H1 (cell line): Measurements from ENCODE around the gene TOMM40. TPM values are rescaled to one million over a fixed set of nuclear protein-coding genes. Genes with fewer than 3 reads are reported as not detected.
A peak's percentile ranks its signal among the peaks of the same experiment; 100 is the strongest.

Experiments
- CTCF ChIA-PET: fragments of 300-600 bp; sonication (Branson Sonifier 250); formaldehyde crosslinking; loops from one replicate; lab custom pipeline; 2021; ENCODE audit not compliant: partially characterized antibody; lab: Charles Lee
- POLR2A ChIA-PET: fragments of 300-600 bp; sonication (Branson Sonifier 250); formaldehyde crosslinking; loops from one replicate; lab custom pipeline; 2021; ENCODE audit warnings: inconsistent platforms; ENCODE audit not compliant: partially characterized antibody; lab: Charles Lee
- DNase-seq, 2 experiments: peaks; one replicate each; pipeline versions ENCODE4 v3.0.0 to v3.0.0-alpha.2; 2010 to 2022; ENCODE audit warnings: low spot score in 2 of 2, low read depth in 1 of 2, mixed read lengths in 1 of 2
- FAIRE-seq: peaks from 2 replicates; lab custom pipeline; 2011; peaks lifted over from hg19 to GRCh38; lab: Jason Lieb, UNC
- H2AFZ ChIP-seq: 2 replicates; pipeline ENCODE4 v1.8.1; 2012; ENCODE audit warnings: low read length, inconsistent platforms
- H2AK5ac ChIP-seq: 2 replicates; pipeline ENCODE4 v1.6.1; 2013; ENCODE audit warnings: low read depth, low read length
- H2BK120ac ChIP-seq: replicated peaks from 2 replicates; pipeline ENCODE3; 2013; ENCODE audit warnings: low read depth, low read length, inconsistent platforms
- H2BK12ac ChIP-seq: 2 replicates; pipeline ENCODE4 v1.6.1; 2013; ENCODE audit warnings: low read depth, low read length
- H2BK15ac ChIP-seq: 2 replicates; pipeline ENCODE4 v1.6.1; 2013; ENCODE audit warnings: low read length
- H2BK20ac ChIP-seq: 2 replicates; pipeline ENCODE4 v1.6.1; 2013; ENCODE audit warnings: low read length
- H2BK5ac ChIP-seq: 2 replicates; pipeline ENCODE4 v1.6.1; 2013; ENCODE audit warnings: low read depth, low read length
- H3K14ac ChIP-seq: 2 replicates; pipeline ENCODE4 v1.6.1; 2013; ENCODE audit warnings: inconsistent platforms; ENCODE audit not compliant: insufficient read length
- H3K18ac ChIP-seq: 2 replicates; pipeline ENCODE4 v1.6.1; 2013; ENCODE audit warnings: low read length; ENCODE audit errors: extremely low read depth
- H3K23ac ChIP-seq: 2 replicates; pipeline ENCODE4 v1.6.1; 2013; ENCODE audit warnings: inconsistent platforms; ENCODE audit not compliant: insufficient read length
- H3K23me2 ChIP-seq: 2 replicates; pipeline ENCODE4 v1.6.1; 2013; ENCODE audit warnings: low read depth, low read length
- H3K27ac ChIP-seq: 2 replicates; pipeline ENCODE4 v1.6.1; 2011; ENCODE audit warnings: low read depth, low read length, inconsistent platforms
- H3K27me3 ChIP-seq, 4 experiments: replicated peaks in 1 of 4; 1 replicate in 1 of 4; 2 replicates in 3 of 4; pipeline versions ENCODE4 v1.6.1 to v1.8.1; 2011 to 2013; ENCODE audit warnings: low read length in 3 of 4, mild to moderate bottlenecking in 3 of 4, inconsistent platforms in 2 of 4, mixed read lengths in 2 of 4, moderate library complexity in 1 of 4; ENCODE audit not compliant: control insufficient read depth in 3 of 4, insufficient read depth in 3 of 4; ENCODE audit errors: extremely low read depth in 1 of 4
- H3K36me3 ChIP-seq, 4 experiments: 2 replicates each; pipeline versions ENCODE4 v1.6.1 to v1.8.1; 2011 to 2013; ENCODE audit warnings: mild to moderate bottlenecking in 4 of 4, low read length in 3 of 4, moderate library complexity in 2 of 4, control low read depth in 1 of 4, inconsistent platforms in 1 of 4; ENCODE audit not compliant: insufficient read depth in 4 of 4, control insufficient read depth in 2 of 4
- H3K4ac ChIP-seq: replicated peaks from 2 replicates; pipeline ENCODE3; 2013; ENCODE audit warnings: low read length, low read depth, mixed read lengths, inconsistent platforms; ENCODE audit not compliant: insufficient read length
- H3K4me1 ChIP-seq, 4 experiments: replicated peaks in 1 of 4; 1 replicate in 1 of 4; 2 replicates in 3 of 4; pipeline versions ENCODE4 v1.6.1 to v1.8.1; 2011 to 2013; ENCODE audit warnings: low read length in 3 of 4, inconsistent platforms in 2 of 4, mixed read lengths in 1 of 4; ENCODE audit not compliant: insufficient read depth in 4 of 4, control insufficient read depth in 3 of 4
- H3K4me2 ChIP-seq, 2 experiments: 2 replicates each; pipeline versions ENCODE4 v1.6.1 to v1.8.1; 2011 to 2013; ENCODE audit warnings: low read depth in 2 of 2, low read length in 2 of 2, control low read depth in 1 of 2, inconsistent platforms in 1 of 2, mild to moderate bottlenecking in 1 of 2; ENCODE audit not compliant: insufficient read depth in 1 of 2
- H3K4me3 ChIP-seq, 4 experiments: fragments of 200-600, 300-600 bp in 1 of 4; sonication (generic), shearing (Covaris generic), sonication (Bioruptor Twin) in 1 of 4; 2 replicates each; pipeline versions ENCODE4 v1.5.1 to v1.8.1; 2011 to 2016; ENCODE audit warnings: low read length in 4 of 4, low read depth in 3 of 4, control low read depth in 2 of 4, inconsistent platforms in 2 of 4, mild to moderate bottlenecking in 2 of 4, mixed read lengths in 1 of 4, moderate library complexity in 1 of 4; ENCODE audit not compliant: insufficient read depth in 2 of 4; ENCODE audit errors: extremely low read depth in 1 of 4
- H3K56ac ChIP-seq: replicated peaks from 2 replicates; pipeline ENCODE3; 2013; ENCODE audit warnings: low read depth, mild to moderate bottlenecking, mixed read lengths, low read length, inconsistent platforms; ENCODE audit not compliant: insufficient read length
- H3K79me1 ChIP-seq: 2 replicates; pipeline ENCODE4 v1.6.1; 2013; ENCODE audit warnings: low read depth, low read length, control low read depth
- H3K79me2 ChIP-seq, 2 experiments: 2 replicates each; pipeline versions ENCODE4 v1.6.1 to v1.8.1; 2012 to 2013; ENCODE audit warnings: low read length in 2 of 2, mild to moderate bottlenecking in 2 of 2, inconsistent platforms in 1 of 2; ENCODE audit not compliant: insufficient read depth in 2 of 2, control insufficient read depth in 1 of 2
- H3K9ac ChIP-seq, 4 experiments: replicated peaks in 1 of 4; 1 replicate in 1 of 4; 2 replicates in 3 of 4; pipeline versions ENCODE4 v1.6.1 to v1.8.1; 2011 to 2013; ENCODE audit warnings: low read depth in 3 of 4, low read length in 3 of 4, control low read depth in 2 of 4, mild to moderate bottlenecking in 2 of 4, moderate library complexity in 2 of 4, inconsistent platforms in 1 of 4; ENCODE audit errors: extremely low read depth in 1 of 4
- H3K9me3 ChIP-seq, 2 experiments: 2 replicates each; pipeline versions ENCODE4 v1.6.1 to v1.8.1; 2012 to 2013; ENCODE audit warnings: mild to moderate bottlenecking in 2 of 2, moderate library complexity in 2 of 2, control low read depth in 1 of 2, inconsistent platforms in 1 of 2, low read depth in 1 of 2, low read length in 1 of 2, mixed read lengths in 1 of 2; ENCODE audit not compliant: insufficient read depth in 2 of 2
- H4K20me1 ChIP-seq, 2 experiments: replicated peaks in 1 of 2; 2 replicates each; pipeline versions ENCODE3 to v1.8.1; 2011 to 2013; ENCODE audit warnings: inconsistent platforms in 2 of 2, low read length in 2 of 2, mild to moderate bottlenecking in 1 of 2; ENCODE audit not compliant: insufficient read depth in 2 of 2, control insufficient read depth in 1 of 2
- H4K5ac ChIP-seq: 2 replicates; pipeline ENCODE4 v1.6.1; 2013; ENCODE audit warnings: low read length, low read depth, mixed read lengths, inconsistent platforms; ENCODE audit not compliant: insufficient read length
- H4K8ac ChIP-seq: 2 replicates; pipeline ENCODE4 v1.8.0; 2013; ENCODE audit warnings: mild to moderate bottlenecking, moderate library complexity, low read length, inconsistent platforms; ENCODE audit not compliant: insufficient read depth; ENCODE audit errors: extremely low read depth
- H4K91ac ChIP-seq: replicated peaks from 2 replicates; pipeline ENCODE3; 2013; ENCODE audit warnings: low read length, mixed read lengths, inconsistent platforms; ENCODE audit not compliant: insufficient read length
- CHD2 ChIP-seq: IDR thresholded peaks from 2 replicates; pipeline ENCODE4 v1.6.1; 2012; ENCODE audit warnings: low read length, improper control_type of control experiment
- CTBP2 ChIP-seq: IDR thresholded peaks from 2 replicates; pipeline ENCODE4 v1.7.0; 2011; ENCODE audit warnings: borderline replicate concordance, mild to moderate bottlenecking, moderate library complexity, mixed read lengths, low read length; ENCODE audit not compliant: insufficient read depth, insufficient read length
- E2F6 ChIP-seq: IDR thresholded peaks from 2 replicates; pipeline ENCODE4 v1.6.1; 2012; ENCODE audit warnings: inconsistent platforms
- EZH2 ChIP-seq: fragments of 200-600 bp; sonication (generic); IDR thresholded peaks from 2 replicates; pipeline ENCODE4 v1.7.1; 2012; ENCODE audit warnings: low read depth, mild to moderate bottlenecking, moderate library complexity, low read length, inconsistent platforms; ENCODE audit not compliant: severe bottlenecking
- NRF1 ChIP-seq: IDR thresholded peaks from 2 replicates; pipeline ENCODE4 v1.6.1; 2011; ENCODE audit warnings: mild to moderate bottlenecking, low read depth, low read length, improper control_type of control experiment
- POLR2AphosphoS5 ChIP-seq: IDR thresholded peaks from 2 replicates; pipeline ENCODE4 v1.6.1; 2011; ENCODE audit warnings: low read depth, low read length
- POU5F1 ChIP-seq: IDR thresholded peaks from 2 replicates; pipeline ENCODE4 v1.6.1; 2011; ENCODE audit warnings: low read depth, mild to moderate bottlenecking, low read length, moderate library complexity
- USF2 ChIP-seq: IDR thresholded peaks from 2 replicates; pipeline ENCODE4 v1.6.1; 2011; ENCODE audit warnings: low read length, improper control_type of control experiment
- whole genome bisulfite sequencing, 2 experiments: shearing (Covaris generic) in 1 of 2; methylation state at CpG; one replicate each; pipeline versions ENCODE4 v1.1.6 to v1.1.7; 2013 to 2015; ENCODE audit warnings: low lambda C conversion rate in 2 of 2, mixed read lengths in 2 of 2, inconsistent platforms in 1 of 2, low coverage in 1 of 2, missing lambda C conversion rate in 1 of 2; ENCODE audit not compliant: insufficient replicate concordance in 2 of 2, insufficient coverage in 1 of 2, insufficient read length in 1 of 2; ENCODE audit errors: extremely low coverage in 1 of 2, missing lambda C conversion rate in 1 of 2; 5-methylcytosine and 5-hydroxymethylcytosine counted together
- polyA plus RNA-seq, 7 experiments: library from polyadenylated mRNA; depleted of rRNA in 3 of 7; stranded (reverse) in 5 of 7; unstranded in 2 of 7; fragments of >200 nt in 5 of 7; fragments of 200-250 nt in 2 of 7; gene quantifications; 1 replicate in 5 of 7; 2 replicates in 1 of 7; 4 replicates in 1 of 7; pipeline versions ENCODE4 v1.2.1 to v1.2.3, GENCODE V29; 2011 to 2013; ENCODE audit warnings: missing spikeins in 2 of 7, mixed read lengths in 2 of 7
- total RNA-seq: library from RNA; stranded (reverse); fragmentation: NEBNext Ultra II Directional; extraction: Animal tissue kit (Norgen Biotek cat#: 25700); gene quantifications from 2 replicates; pipeline ENCODE4 v1.2.1, GENCODE V29; 2021

Gene TOMM40
- total and polyA plus RNA-seq, 2 of the 8 experiments (the other 6 are each of a cell fraction or from before 2014, with no cell fraction given) = 154 to 179 TPM

- peak within 1 kb of the TSS; percentile 92 for H3K27ac ChIP-seq
- H4K5ac ChIP-seq = peak within 1 kb of the TSS; percentile 69
- POLR2A ChIA-PET = interaction anchor here (0.5 to 6.6 kb wide), 11 partner anchors 9 to 1565 kb away, joined by 3 to 65 read pairs (median 5); partner anchors contain the start of genes APOE, BCAM and TOMM40
- peak within 1 kb of the TSS; percentile 58 for H3K4ac ChIP-seq
- peak within 1 kb of the TSS; percentile 75 for H4K91ac ChIP-seq
- peaks cover 0 to 2% (median 0%) of the 10 kb centered on the region in 4 experiments; a peak in 1 of 7 replicates for H3K27me3 ChIP-seq
- H3K9ac ChIP-seq = peak within 1 kb of the TSS; percentile 83 to 99 (median 90)
- H3K23ac ChIP-seq = no peak within 1 kb of the TSS
- H3K9me3 ChIP-seq = no peaks in the 10 kb centered on the region
- peaks cover 19 to 39% of the 10 kb centered on the region in 2 experiments for H3K79me2 ChIP-seq
- H3K23me2 ChIP-seq = peaks cover 18% of the 10 kb centered on the region
- H3K56ac ChIP-seq = peak within 1 kb of the TSS; percentile 87
- no peaks in the 10 kb centered on the region for H3K36me3 ChIP-seq
- 0 out of 2 replicates have a peak within 1 kb of the TSS, but pooled peaks have one; percentile 65 for H2AK5ac ChIP-seq
- H2BK20ac ChIP-seq = peak within 1 kb of the TSS; percentile 98
- 2% methylated on average over 46 of the region's 67 CpGs; no CpG with 5 or more reads in 1 of the 2 experiments for WGBS, 2 experiments
- DNase-seq (peak; percentile 97 to 100), FAIRE-seq (peak; percentile 94)
- H4K20me1 ChIP-seq = peaks cover 12 to 18% of the 10 kb centered on the region in 2 experiments
- CTCF ChIA-PET = interaction anchor here (0.6 to 1.9 kb wide), 26 partner anchors 10 to 167 kb away, joined by 3 to 19 read pairs (median 3); partner anchors contain the start of genes BCAM and CBLC
- peak within 1 kb of the TSS; percentile 62 for H2BK120ac ChIP-seq
- peaks cover 14 to 22% (median 16%) of the 10 kb centered on the region in 4 experiments for H3K4me1 ChIP-seq
- H3K14ac ChIP-seq = no peak within 1 kb of the TSS
- peaks cover 9% of the 10 kb centered on the region; the same call in 1 of the 2 replicates for H3K79me1 ChIP-seq
- peak within 1 kb of the TSS; percentile 92; the same call in 1 of the 2 replicates for H2AFZ ChIP-seq
- peak within 1 kb of the TSS; percentile 84 to 98 (median 92) for H3K4me3 ChIP-seq
- H2BK12ac ChIP-seq = peak within 1 kb of the TSS; percentile 96
- H2BK5ac ChIP-seq = peak within 1 kb of the TSS; percentile 93
- H4K8ac ChIP-seq = peak within 1 kb of the TSS; percentile 76
- H2BK15ac ChIP-seq = peak within 1 kb of the TSS; percentile 98
- H3K18ac ChIP-seq = peak within 1 kb of the TSS; percentile 99
- H3K4me2 ChIP-seq = peak within 1 kb of the TSS; percentile 95 to 97
- peak; percentile 24; the same call in 1 of the 2 replicates for TF ChIP-seq USF2
- no peak for TF ChIP-seq POU5F1
- no peak for TF ChIP-seq CTBP2
- TF ChIP-seq NRF1 = no peak
- TF ChIP-seq E2F6 = no peak
- peak; percentile 80 for TF ChIP-seq POLR2AphosphoS5
- no peak for TF ChIP-seq EZH2
- TF ChIP-seq CHD2 = no peak
Observed at GRCh38 chr19:44845612-44846454, 45.2 kb upstream of the TOMM40 start, which contains the start of gene NECTIN2. Gene NECTIN2, plus strand, starts transcription at chr19:44846297. Its CDS starts 229 bp downstream, at chr19:44846526.
